Stimulated activated CD4-positive, alpha-beta T cell treated with anti-CD3 and anti-CD28 coated beads, Interleukin-4, amount 100 ng/mL, for 1 hour (primary cell): ENCODE data around the gene ACOXL.

ENCODE experiments used
- DNase-seq: peaks from one replicate; pipeline ENCODE4 v3.0.0-alpha.2; 2020

ACOXL gene

GRCh38 chr2:110878150-110878549 is 145.8 kb downstream of the ACOXL start:
- DNase-seq, result no peak

- no peak for DNase-seq
These were observed 149.5 kb downstream of the ACOXL start for GRCh38 chr2:110881908-110882307.

- DNase-seq, result no peak
These were observed 151.0 kb downstream of the ACOXL start for GRCh38 chr2:110883406-110883805.

GRCh38 chr2:110885256-110885655 is 152.9 kb downstream of the ACOXL start:
- DNase-seq, result no peak

GRCh38 chr2:110886826-110887573 is 154.6 kb downstream of the ACOXL start:
- no peak for DNase-seq

- no peak for DNase-seq
These were observed 156.0 kb downstream of the ACOXL start for GRCh38 chr2:110888411-110888810.

- no peak for DNase-seq
These were observed 159.3 kb downstream of the ACOXL start for GRCh38 chr2:110891626-110892025.

- no peak for DNase-seq
These were observed 163.9 kb downstream of the ACOXL start for GRCh38 chr2:110896226-110896625.

- no peak for DNase-seq
These were observed 165.6 kb downstream of the ACOXL start for GRCh38 chr2:110897966-110898365.

GRCh38 chr2:110900191-110900590 is 167.8 kb downstream of the ACOXL start:
- no peak for DNase-seq

- no peak for DNase-seq
These were observed 171.2 kb downstream of the ACOXL start for GRCh38 chr2:110903548-110903947.

GRCh38 chr2:110904116-110904778 is 171.9 kb downstream of the ACOXL start:
- no peak for DNase-seq

GRCh38 chr2:110904779-110905148 is 172.4 kb downstream of the ACOXL start:
- DNase-seq, result no peak

GRCh38 chr2:110905217-110905616 is 172.8 kb downstream of the ACOXL start:
- no peak for DNase-seq

GRCh38 chr2:110906613-110907298 is 174.4 kb downstream of the ACOXL start:
- DNase-seq, result no peak

GRCh38 chr2:110909501-110909900 is 177.1 kb downstream of the ACOXL start:
- no peak for DNase-seq

GRCh38 chr2:110910423-110910822 is 178.1 kb downstream of the ACOXL start:
- no peak for DNase-seq

GRCh38 chr2:110919738-110920137 is 187.4 kb downstream of the ACOXL start:
- no peak for DNase-seq

- DNase-seq, result no peak
These were observed 193.1 kb downstream of the ACOXL start for GRCh38 chr2:110925479-110925878.

GRCh38 chr2:110927526-110927925 is 195.2 kb downstream of the ACOXL start:
- DNase-seq, result no peak

GRCh38 chr2:110929528-110929927 is 197.2 kb downstream of the ACOXL start:
- DNase-seq, result no peak

GRCh38 chr2:110931648-110932047 is 199.3 kb downstream of the ACOXL start:
- no peak for DNase-seq

- no peak for DNase-seq
These were observed 201.0 kb downstream of the ACOXL start for GRCh38 chr2:110933420-110933819.

- no peak for DNase-seq
These were observed 202.6 kb downstream of the ACOXL start for GRCh38 chr2:110934948-110935347.
